Fibroblast of lung (primary cell): ENCODE results near the gene GPR15LG. TPM values are rescaled to one million over a fixed set of nuclear protein-coding genes. Genes with fewer than 3 reads are reported as not detected.

Source experiments
- DNase-seq, 2 donors: peaks; one replicate each; pipeline versions ENCODE4 v3.0.0 to v3.0.0-alpha.2; 2010; ENCODE audit warnings: low read depth in 2 of 2
- H2AFZ ChIP-seq: 2 replicates; pipeline ENCODE4 v1.5.1; 2012; ENCODE audit warnings: low read length, control low read depth, inconsistent platforms
- H3K27ac ChIP-seq: 2 replicates; pipeline ENCODE4 v1.5.1; 2011; ENCODE audit warnings: low read length, control low read depth; ENCODE audit not compliant: insufficient read depth
- H3K27me3 ChIP-seq: 2 replicates; pipeline ENCODE4 v1.5.1; 2011; ENCODE audit warnings: mild to moderate bottlenecking, low read length; ENCODE audit not compliant: control insufficient read depth, insufficient read depth
- H3K36me3 ChIP-seq: 2 replicates; pipeline ENCODE4 v1.5.1; 2011; ENCODE audit warnings: low read length; ENCODE audit not compliant: control insufficient read depth, insufficient read depth
- H3K4me1 ChIP-seq: 2 replicates; pipeline ENCODE4 v1.5.1; 2011; ENCODE audit warnings: low read length; ENCODE audit not compliant: control insufficient read depth, insufficient read depth; ENCODE audit errors: extremely low read depth
- H3K4me2 ChIP-seq: 2 replicates; pipeline ENCODE4 v1.5.1; 2011; ENCODE audit warnings: low read length, control low read depth; ENCODE audit not compliant: insufficient read depth; ENCODE audit errors: extremely low read depth
- H3K4me3 ChIP-seq, 4 experiments: fragments of 200-600 bp in 1 of 4; sonication (generic) in 1 of 4; replicated peaks in 1 of 4; 2 replicates each; pipeline ENCODE4 v1.5.1; 2011 to 2016; ENCODE audit warnings: low read length in 4 of 4, low read depth in 3 of 4, mild to moderate bottlenecking in 3 of 4, control low read depth in 2 of 4, inconsistent platforms in 1 of 4, mixed read lengths in 1 of 4; ENCODE audit not compliant: insufficient read depth in 1 of 4; ENCODE audit errors: control extremely low read depth in 1 of 4
- H3K79me2 ChIP-seq: 2 replicates; pipeline ENCODE4 v1.5.1; 2012; ENCODE audit warnings: mild to moderate bottlenecking, low read length, inconsistent platforms; ENCODE audit not compliant: control insufficient read depth, insufficient read depth
- H3K9ac ChIP-seq: 2 replicates; pipeline ENCODE4 v1.5.1; 2011; ENCODE audit warnings: mild to moderate bottlenecking, low read length, control low read depth; ENCODE audit not compliant: insufficient read depth
- H3K9me3 ChIP-seq: 2 replicates; pipeline ENCODE4 v1.5.1; 2012; ENCODE audit warnings: low read depth, low read length; ENCODE audit not compliant: control insufficient read depth, insufficient read depth
- H4K20me1 ChIP-seq: 2 replicates; pipeline ENCODE4 v1.5.1; 2011; ENCODE audit warnings: low read length; ENCODE audit not compliant: control insufficient read depth, insufficient read depth; ENCODE audit errors: extremely low read depth
- EZH2 ChIP-seq: IDR thresholded peaks from 2 replicates; pipeline ENCODE4 v1.5.1; 2012; ENCODE audit warnings: low read length, control low read depth, mild to moderate bottlenecking; ENCODE audit errors: missing control alignments
- polyA plus RNA-seq, 2 donors: library from polyadenylated mRNA; depleted of rRNA in 1 of 2; stranded (reverse) in 1 of 2; unstranded in 1 of 2; fragments of >200 nt; gene quantifications; 2 replicates each; pipeline ENCODE4 v1.2.1, GENCODE V29; 2011 to 2012; ENCODE audit warnings: missing spikeins in 1 of 2
- total RNA-seq: library from RNA; depleted of rRNA; stranded (reverse); fragments of >200 nt; gene quantifications from 2 replicates; pipeline ENCODE4 v1.2.1, GENCODE V29; 2014
- TF ChIP-seq, protein P1 (sequence below), 2 donors: IDR thresholded peaks in 1 of 2; conservative IDR thresholded peaks in 1 of 2; 1 replicate in 1 of 2; 2 replicates in 1 of 2; pipeline ENCODE4 v1.5.1; 2011 to 2012; ENCODE audit warnings: low read length in 2 of 2, control low read depth in 1 of 2, inconsistent platforms in 1 of 2, low read depth in 1 of 2, mild to moderate bottlenecking in 1 of 2

The GPR15LG gene
- total and polyA plus RNA-seq, 2 donors (not counting 1 experiment from before 2014, with no cell fraction given), result not detected

DNA sequence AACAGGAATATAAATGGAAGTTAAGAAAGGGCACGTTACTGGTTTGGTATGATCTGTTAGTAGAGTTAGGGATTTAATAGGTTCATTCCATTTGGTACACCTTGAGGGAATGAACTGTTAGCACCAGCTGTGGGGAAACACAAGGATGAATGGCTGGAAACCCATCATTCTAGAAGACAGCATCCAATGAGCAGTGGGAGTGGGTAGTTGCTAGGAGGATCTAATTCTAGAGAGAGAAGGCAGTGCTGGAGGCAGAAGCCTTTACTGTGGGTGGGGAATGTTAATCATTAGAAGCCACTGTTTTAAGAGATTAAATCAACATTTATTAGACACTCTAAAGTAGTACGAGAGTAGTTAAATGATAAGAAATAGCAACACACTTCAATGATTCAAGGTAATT, 15.5 kb upstream of the GPR15LG start:
- Histone ChIP-seq H3K4me3 (no peak overlapping the region), H3K4me2 (no peak overlapping the region), H3K27me3 (no peaks in the 10 kb centered on the region), H4K20me1 (no peaks in the 10 kb centered on the region), H3K79me2 (no peaks in the 10 kb centered on the region), H3K9me3 (no peaks in the 10 kb centered on the region), H2AFZ (no peak overlapping the region), H3K27ac (no peak overlapping the region), H3K36me3 (no peaks in the 10 kb centered on the region), H3K9ac (no peak overlapping the region), H3K4me1 (no peaks in the 10 kb centered on the region)
- no peak for DNase-seq
- TF ChIP-seq, protein P1, sequence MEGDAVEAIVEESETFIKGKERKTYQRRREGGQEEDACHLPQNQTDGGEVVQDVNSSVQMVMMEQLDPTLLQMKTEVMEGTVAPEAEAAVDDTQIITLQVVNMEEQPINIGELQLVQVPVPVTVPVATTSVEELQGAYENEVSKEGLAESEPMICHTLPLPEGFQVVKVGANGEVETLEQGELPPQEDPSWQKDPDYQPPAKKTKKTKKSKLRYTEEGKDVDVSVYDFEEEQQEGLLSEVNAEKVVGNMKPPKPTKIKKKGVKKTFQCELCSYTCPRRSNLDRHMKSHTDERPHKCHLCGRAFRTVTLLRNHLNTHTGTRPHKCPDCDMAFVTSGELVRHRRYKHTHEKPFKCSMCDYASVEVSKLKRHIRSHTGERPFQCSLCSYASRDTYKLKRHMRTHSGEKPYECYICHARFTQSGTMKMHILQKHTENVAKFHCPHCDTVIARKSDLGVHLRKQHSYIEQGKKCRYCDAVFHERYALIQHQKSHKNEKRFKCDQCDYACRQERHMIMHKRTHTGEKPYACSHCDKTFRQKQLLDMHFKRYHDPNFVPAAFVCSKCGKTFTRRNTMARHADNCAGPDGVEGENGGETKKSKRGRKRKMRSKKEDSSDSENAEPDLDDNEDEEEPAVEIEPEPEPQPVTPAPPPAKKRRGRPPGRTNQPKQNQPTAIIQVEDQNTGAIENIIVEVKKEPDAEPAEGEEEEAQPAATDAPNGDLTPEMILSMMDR (conservative IDR thresholded peaks at IDR 0.05 in 1 of 2, IDR thresholded peaks at IDR 0.05 in 1 of 2; ENCODE audit: low read depth in 1 of 2, low read length in 2 of 2), result no peak
- no peak for TF ChIP-seq EZH2

DNA sequence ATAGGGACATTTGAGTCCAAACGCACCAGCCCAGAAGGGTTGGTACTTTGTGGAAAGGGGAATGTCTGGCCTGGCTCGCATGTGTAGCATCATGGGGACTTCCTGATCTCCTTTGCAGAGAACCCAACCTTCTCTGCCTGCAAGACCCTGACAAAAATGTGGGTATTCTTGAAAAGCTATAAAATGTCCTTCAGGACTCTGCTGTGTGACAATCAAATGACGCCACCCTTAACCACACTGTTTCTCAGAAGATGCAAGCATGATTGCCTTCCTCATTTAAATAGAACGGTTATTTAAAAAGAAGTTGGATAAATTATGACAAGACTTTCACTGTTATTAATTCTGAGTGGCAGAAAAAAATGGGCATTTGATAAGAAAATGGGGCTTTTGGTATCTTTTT, 15.1 kb upstream of the GPR15LG start:
- H3K4me2 ChIP-seq, result no peak overlapping the region
- H3K79me2 ChIP-seq, result no peaks in the 10 kb centered on the region
- H3K4me1 ChIP-seq, result no peaks in the 10 kb centered on the region
- DNase-seq, result no peak
- no peaks in the 10 kb centered on the region for H4K20me1 ChIP-seq
- H3K9me3 ChIP-seq, result no peaks in the 10 kb centered on the region
- no peak overlapping the region for H3K4me3 ChIP-seq
- H3K36me3 ChIP-seq, result no peaks in the 10 kb centered on the region
- H3K27ac ChIP-seq, result no peak overlapping the region
- H3K9ac ChIP-seq, result no peak overlapping the region
- H2AFZ ChIP-seq, result no peak overlapping the region
- TF ChIP-seq EZH2, result no peak
- TF ChIP-seq, protein P1 (conservative IDR thresholded peaks at IDR 0.05 in 1 of 2, IDR thresholded peaks at IDR 0.05 in 1 of 2; ENCODE audit: low read depth in 1 of 2, low read length in 2 of 2), result no peak
- H3K27me3 ChIP-seq, result no peaks in the 10 kb centered on the region

DNA sequence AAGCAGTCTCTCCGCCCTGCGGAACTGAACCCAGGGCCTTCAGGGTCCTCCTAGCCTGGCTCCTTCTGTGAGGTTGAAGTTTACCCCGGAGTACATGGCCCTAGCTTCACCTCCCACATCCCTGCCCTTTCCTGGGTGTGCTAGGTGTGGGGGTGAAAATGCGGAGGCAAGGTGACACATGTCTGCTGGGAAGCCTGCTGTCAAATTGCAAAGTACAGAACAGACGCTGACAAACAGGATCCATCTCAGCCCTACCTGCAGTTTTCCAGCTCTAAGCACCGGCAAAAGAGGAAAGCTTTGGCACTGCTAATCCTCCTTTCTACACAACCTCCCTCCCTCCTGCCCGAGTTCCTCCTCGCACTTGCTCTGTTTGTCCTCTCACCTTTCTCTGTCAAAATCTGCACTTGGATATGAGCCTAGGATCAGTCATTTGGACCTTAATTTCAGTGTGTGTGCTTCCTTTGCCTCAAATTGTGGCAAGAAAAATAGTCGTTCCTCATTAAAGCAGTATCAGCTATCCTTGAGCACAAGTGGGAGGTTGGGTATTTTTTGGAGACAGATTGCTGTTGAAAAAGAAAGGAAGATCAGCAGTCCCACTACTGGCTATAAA, 14.4 kb upstream of the GPR15LG start:
- no peaks in the 10 kb centered on the region for H3K9me3 ChIP-seq
- H4K20me1 ChIP-seq, result no peaks in the 10 kb centered on the region
- H2AFZ ChIP-seq, result no peak overlapping the region
- H3K79me2 ChIP-seq, result no peaks in the 10 kb centered on the region
- no peak overlapping the region for H3K4me3 ChIP-seq
- no peaks in the 10 kb centered on the region for H3K27me3 ChIP-seq
- H3K4me1 ChIP-seq, result no peaks in the 10 kb centered on the region
- no peak for DNase-seq
- H3K4me2 ChIP-seq, result no peak overlapping the region
- TF ChIP-seq, protein P1 (conservative IDR thresholded peaks at IDR 0.05 in 1 of 2, IDR thresholded peaks at IDR 0.05 in 1 of 2; ENCODE audit: low read depth in 1 of 2, low read length in 2 of 2), result no peak
- no peak for TF ChIP-seq EZH2
- H3K36me3 ChIP-seq, result no peaks in the 10 kb centered on the region
- H3K27ac ChIP-seq, result no peak overlapping the region
- H3K9ac ChIP-seq, result no peak overlapping the region
